Liver (tissue), 9 donors: Measurements from ENCODE around the gene ZNF778. TPM values are rescaled to one million over a fixed set of nuclear protein-coding genes. Genes with fewer than 3 reads are reported as not detected.
"Not testable (repeated sequence)": the region's sequence is repeated elsewhere in the genome, so short reads cannot be mapped to it uniquely, and the experiment has no call there.

ENCODE experiments used
- DNase-seq: peaks from one replicate; pipeline ENCODE4 v3.0.0-alpha.2; 2017; ENCODE audit warnings: low spot score
- H3K27ac ChIP-seq, 2 donors: one replicate each; pipeline ENCODE4 v1.7.0; 2013; ENCODE audit warnings: inconsistent platforms in 2 of 2, low read length in 2 of 2, control low read depth in 1 of 2, low read depth in 1 of 2, mild to moderate bottlenecking in 1 of 2
- H3K27me3 ChIP-seq, 4 donors: one replicate each; pipeline versions ENCODE4 v1.6.1 to v1.7.0; 2013; ENCODE audit warnings: low read length in 3 of 4, inconsistent platforms in 1 of 4, mild to moderate bottlenecking in 1 of 4, moderate library complexity in 1 of 4; ENCODE audit not compliant: control insufficient read depth in 4 of 4, insufficient read depth in 4 of 4
- H3K36me3 ChIP-seq, 4 donors: one replicate each; pipeline versions ENCODE4 v1.6.1 to v1.7.0; 2013; ENCODE audit warnings: low read length in 3 of 4, mild to moderate bottlenecking in 3 of 4, low read depth in 1 of 4, moderate library complexity in 1 of 4; ENCODE audit not compliant: control insufficient read depth in 4 of 4, insufficient read depth in 3 of 4
- H3K4me1 ChIP-seq, 4 donors: one replicate each; pipeline versions ENCODE4 v1.6.1 to v1.7.0; 2013; ENCODE audit warnings: low read length in 3 of 4, mild to moderate bottlenecking in 3 of 4, moderate library complexity in 1 of 4; ENCODE audit not compliant: control insufficient read depth in 4 of 4, insufficient read depth in 4 of 4
- H3K4me3 ChIP-seq, 3 donors: one replicate each; pipeline versions ENCODE4 v1.6.1 to v1.7.0; 2013; ENCODE audit warnings: low read length in 3 of 3, control low read depth in 1 of 3, low read depth in 1 of 3, mild to moderate bottlenecking in 1 of 3
- H3K9ac ChIP-seq, 2 donors: one replicate each; pipeline ENCODE4 v1.7.0; 2013; ENCODE audit warnings: low read length in 2 of 2, mild to moderate bottlenecking in 2 of 2, moderate library complexity in 2 of 2, control low read depth in 1 of 2, low read depth in 1 of 2
- H3K9me3 ChIP-seq, 4 donors: one replicate each; pipeline versions ENCODE4 v1.6.1 to v1.7.0; 2013; ENCODE audit warnings: low read length in 3 of 4; ENCODE audit not compliant: control insufficient read depth in 4 of 4
- ATF3 ChIP-seq: IDR thresholded peaks from 2 replicates; pipeline ENCODE4 v1.6.1; 2016; ENCODE audit warnings: antibody characterized with exemption
- CTCF ChIP-seq: fragments of 150-350 bp; IDR thresholded peaks from 2 replicates; pipeline ENCODE4 v1.5.1; 2017; ENCODE audit warnings: improper control_type of control experiment, low read depth, low read length; ENCODE audit not compliant: missing input control
- EGR1 ChIP-seq, 2 donors: IDR thresholded peaks; 2 replicates each; pipeline ENCODE4 v1.6.1; 2016 to 2018; ENCODE audit warnings: antibody characterized with exemption in 2 of 2, low read depth in 2 of 2
- FOXA1 ChIP-seq: IDR thresholded peaks from 2 replicates; pipeline ENCODE4 v1.6.1; 2016; ENCODE audit warnings: antibody characterized with exemption
- FOXA2 ChIP-seq: IDR thresholded peaks from 2 replicates; pipeline ENCODE4 v1.6.1; 2016; ENCODE audit warnings: antibody characterized with exemption
- GABPA ChIP-seq, 2 donors: IDR thresholded peaks in 1 of 2; conservative IDR thresholded peaks in 1 of 2; 2 replicates each; pipeline ENCODE4 v1.6.1; 2016; ENCODE audit warnings: antibody characterized with exemption in 2 of 2, mild to moderate bottlenecking in 1 of 2, moderate library complexity in 1 of 2
- HNF4G ChIP-seq: IDR thresholded peaks from 2 replicates; pipeline ENCODE4 v1.6.1; 2016; ENCODE audit warnings: antibody characterized with exemption
- JUND ChIP-seq, 2 donors: IDR thresholded peaks; 2 replicates each; pipeline ENCODE4 v1.6.1; 2016; ENCODE audit warnings: antibody characterized with exemption in 2 of 2
- MAX ChIP-seq: IDR thresholded peaks from 2 replicates; pipeline ENCODE4 v1.6.1; 2016; ENCODE audit warnings: antibody characterized with exemption
- NR2F2 ChIP-seq: IDR thresholded peaks from 2 replicates; pipeline ENCODE4 v1.6.1; 2016; ENCODE audit warnings: antibody characterized with exemption
- RAD21 ChIP-seq, 2 donors: IDR thresholded peaks; 2 replicates each; pipeline ENCODE4 v1.6.1; 2016; ENCODE audit warnings: antibody characterized with exemption in 2 of 2, mild to moderate bottlenecking in 2 of 2
- RXRA ChIP-seq, 2 donors: IDR thresholded peaks; 2 replicates each; pipeline ENCODE4 v1.6.1; 2017 to 2018; ENCODE audit warnings: antibody characterized with exemption in 2 of 2, mild to moderate bottlenecking in 1 of 2
- TAF1 ChIP-seq: conservative IDR thresholded peaks from 2 replicates; pipeline ENCODE4 v1.6.1; 2016; ENCODE audit warnings: antibody characterized with exemption, mild to moderate bottlenecking
- ZBTB33 ChIP-seq: IDR thresholded peaks from 2 replicates; pipeline ENCODE4 v1.6.1; 2016; ENCODE audit warnings: antibody characterized with exemption
- WGBS: extraction: QIAGEN DNeasy Blood & Tissue Kit; methylation state at CpG from one replicate; pipeline ENCODE4 v1.1.7; 2013; 5-methylcytosine and 5-hydroxymethylcytosine counted together
- polyA plus RNA-seq, 2 donors: library from polyadenylated mRNA; stranded (reverse) in 1 of 2; unstranded in 1 of 2; fragments of 200-250 nt in 1 of 2; fragments of >200 nt in 1 of 2; fragmentation: Nextera tagmentation in 1 of 2; extraction: Ambion mirVana in 1 of 2; gene quantifications; one replicate each; pipeline versions ENCODE4 v1.2.1 to v1.2.3, GENCODE V29; 2013 to 2015
- total RNA-seq, 2 donors: library from RNA; depleted of rRNA; stranded (reverse); fragments of >200 nt; gene quantifications; one replicate each; pipeline ENCODE4 v1.2.3, GENCODE V29; 2014
- donor health status: healthy.
- donor health status: healthy.
- donor health status: healthy.
- donor health status: healthy.
- donor health status: healthy.

ZNF778 gene
- total and polyA plus RNA-seq, 4 donors, result 0.75 to 9.2 (median 4.2) TPM

- WGBS, result 61% methylated on average over 13 of the region's 13 CpGs
These were observed 28.9 kb downstream of the ZNF778 start for GRCh38 chr16:89246383-89246902.

GRCh38 chr16:89246903-89247733, 29.6 kb downstream of the ZNF778 start:
- peak overlapping the region; percentile 43 to 69 (median 47) for H3K4me3 ChIP-seq
- no peak overlapping the region for H3K9ac ChIP-seq
- H3K36me3 ChIP-seq, result no peaks in the 10 kb centered on the region
- H3K9me3 ChIP-seq, result peaks cover 0 to 2% (median 0%) of the 10 kb centered on the region in 4 donors
- peak in 1 of 2 donors; percentile 12 for TF ChIP-seq GABPA (IDR thresholded peaks at IDR 0.05 in 1 of 2, conservative IDR thresholded peaks at IDR 0.05 in 1 of 2)
- no peak for TF ChIP-seq EGR1 (IDR thresholded peaks at IDR 0.05; ENCODE audit: low read depth in 2 of 2)
- peaks cover 4 to 9% (median 9%) of the 10 kb centered on the region in 4 donors for H3K4me1 ChIP-seq
- 5% methylated on average over 78 of the region's 78 CpGs for WGBS
- no peaks in the 10 kb centered on the region for H3K27me3 ChIP-seq
- DNase-seq, result peak; percentile 97
- H3K27ac ChIP-seq, result no peak overlapping the region

More at GRCh38 chr16:89246383-89246902, 28.9 kb downstream of the ZNF778 start:
- H3K4me3 ChIP-seq, result peak overlapping the region in 2 of 3 donors; percentile 16 to 47
- H3K9me3 ChIP-seq, result peaks cover 0 to 2% (median 0%) of the 10 kb centered on the region in 4 donors
- no peak for DNase-seq
- H3K27me3 ChIP-seq, result no peaks in the 10 kb centered on the region
- no peak overlapping the region for H3K27ac ChIP-seq
- peaks cover 8 to 13% (median 13%) of the 10 kb centered on the region in 4 donors for H3K4me1 ChIP-seq
- TF ChIP-seq FOXA2 (no peak), HNF4G (no peak), RAD21 (IDR thresholded peaks at IDR 0.05) (no peak), TAF1 (no peak)
- H3K36me3 ChIP-seq, result no peaks in the 10 kb centered on the region
- H3K9ac ChIP-seq, result no peak overlapping the region

GRCh38 chr16:89247734-89248075, 30.2 kb downstream of the ZNF778 start:
- peak overlapping the region in 2 of 3 donors; percentile 43 to 69 for H3K4me3 ChIP-seq
- H3K36me3 ChIP-seq, H3K9ac ChIP-seq, H3K27ac ChIP-seq, DNase-seq, H3K9me3 ChIP-seq, H3K4me1 ChIP-seq, H3K27me3 ChIP-seq: not testable (repeated sequence)
- 3% methylated on average over 45 of the region's 45 CpGs for WGBS

GRCh38 chr16:89248196-89248982, 30.9 kb downstream of the ZNF778 start:
- Histone ChIP-seq H3K27ac (no peak overlapping the region), H3K9me3 (peaks cover 0 to 2% (median 0%) of the 10 kb centered on the region in 4 donors), H3K4me3 (peak overlapping the region in 2 of 3 donors; percentile 43 to 69), H3K4me1 (peaks cover 4 to 9% (median 7%) of the 10 kb centered on the region in 4 donors), H3K9ac (no peak overlapping the region), H3K27me3 (no peaks in the 10 kb centered on the region), H3K36me3 (no peaks in the 10 kb centered on the region)
- 63% methylated on average over 69 of the region's 69 CpGs for WGBS
- DNase-seq, result no peak
- no peak for TF ChIP-seq FOXA1
- no peak for TF ChIP-seq HNF4G
- TF ChIP-seq ZBTB33, result no peak
- TF ChIP-seq EGR1 (IDR thresholded peaks at IDR 0.05; ENCODE audit: low read depth in 2 of 2), result no peak
- TF ChIP-seq RAD21 (IDR thresholded peaks at IDR 0.05), result no peak
- TF ChIP-seq MAX, result no peak
- TF ChIP-seq CTCF, result no peak
- TF ChIP-seq ATF3, result no peak
- TF ChIP-seq NR2F2, result no peak
- TF ChIP-seq RXRA (IDR thresholded peaks at IDR 0.05), result no peak
- TF ChIP-seq FOXA2, result no peak
- no peak for TF ChIP-seq JUND (IDR thresholded peaks at IDR 0.05)
